ENCODE measurements around the gene OBSCN.

OBSCN gene

GRCh38 chr1:228391411-228392020 is 183.7 kb downstream of the OBSCN start:
- H3K27ac ChIP-seq (replicated peaks) = no peak overlapping the region
- H3K27me3 ChIP-seq (ENCODE audit: insufficient read depth, poor library complexity, severe bottlenecking) = no peaks in the 10 kb centered on the region
- no peak for TF ChIP-seq SPI1 (IDR thresholded peaks at IDR 0.05; ENCODE audit: borderline replicate concordance, low read depth)
- no peak for TF ChIP-seq REST (IDR thresholded peaks at IDR 0.05; ENCODE audit: insufficient replicate concordance, low read depth)
- no peak for TF ChIP-seq CTCF (IDR thresholded peaks at IDR 0.05; ENCODE audit: insufficient read depth, low read length)
- no peak for TF ChIP-seq GABPA (IDR thresholded peaks at IDR 0.05; ENCODE audit: low read depth)
- DNase-seq (ENCODE audit: low read depth in 1 of 2, low spot score in 1 of 2) = no peak
- no peak overlapping the region for H3K4me3 ChIP-seq (replicated peaks; ENCODE audit: insufficient read depth, low read length)

- DNase-seq (ENCODE audit: low read depth in 1 of 2, low spot score in 1 of 2) = no peak
- no peak overlapping the region for H3K4me3 ChIP-seq (replicated peaks; ENCODE audit: insufficient read depth, low read length)
Measured at GRCh38 chr1:228392111-228392936, 184.5 kb downstream of the OBSCN start.

More at GRCh38 chr1:228392111-228392936, 184.5 kb downstream of the OBSCN start:
- Histone ChIP-seq H3K27me3 (ENCODE audit: insufficient read depth, poor library complexity, severe bottlenecking) (no peaks in the 10 kb centered on the region), H3K27ac (replicated peaks) (no peak overlapping the region)
- no peak for TF ChIP-seq POLR2AphosphoS5 (IDR thresholded peaks at IDR 0.05; ENCODE audit: low read depth)
- TF ChIP-seq REST (IDR thresholded peaks at IDR 0.05; ENCODE audit: insufficient replicate concordance, low read depth) = no peak
- TF ChIP-seq GABPA (IDR thresholded peaks at IDR 0.05; ENCODE audit: low read depth) = no peak
- no peak for TF ChIP-seq CTCF (IDR thresholded peaks at IDR 0.05; ENCODE audit: insufficient read depth, low read length)
- TF ChIP-seq SPI1 (IDR thresholded peaks at IDR 0.05; ENCODE audit: borderline replicate concordance, low read depth) = no peak

All from HL-60 (cell line).